ENCODE data around the gene SLC17A5.
"Not testable (repeated sequence)": the region's sequence is repeated elsewhere in the genome, so short reads cannot be mapped to it uniquely, and the experiment has no call there.

SLC17A5 gene

DNA sequence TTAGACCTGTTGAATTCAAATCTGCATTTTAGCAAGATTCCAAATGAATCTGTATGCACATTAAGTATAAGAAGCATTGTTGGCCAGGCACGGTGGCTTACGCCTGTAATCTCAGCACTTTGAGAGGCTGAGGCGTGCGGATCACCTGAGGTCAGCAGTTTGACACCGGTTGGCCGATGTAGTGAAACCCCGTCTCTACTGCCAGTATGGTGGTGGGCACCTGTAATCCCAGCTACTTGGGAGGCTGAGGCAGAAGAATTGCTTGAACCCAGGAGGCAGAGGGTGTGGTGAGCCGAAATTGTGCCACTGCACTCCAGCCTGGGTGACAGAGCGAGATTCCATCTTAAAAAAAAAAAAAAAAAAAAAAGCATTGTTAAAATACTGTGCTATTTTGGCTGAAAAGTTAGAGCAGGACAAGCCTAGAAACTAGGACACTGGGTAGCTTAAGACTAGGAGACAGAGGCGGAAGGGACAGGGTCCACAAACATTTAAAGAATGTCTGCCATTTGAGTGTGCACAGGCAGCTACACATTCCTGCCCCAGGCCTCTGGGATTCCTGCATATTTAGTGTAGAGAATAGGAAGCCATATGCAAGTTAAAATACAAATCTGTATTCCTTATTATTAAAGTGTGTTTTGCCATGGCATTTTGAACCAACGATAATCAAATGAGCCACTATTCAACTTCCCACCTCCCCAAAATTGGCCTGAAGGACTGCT is 87.9 kb downstream of the SLC17A5 start:
- no peak for DNase-seq

DNA sequence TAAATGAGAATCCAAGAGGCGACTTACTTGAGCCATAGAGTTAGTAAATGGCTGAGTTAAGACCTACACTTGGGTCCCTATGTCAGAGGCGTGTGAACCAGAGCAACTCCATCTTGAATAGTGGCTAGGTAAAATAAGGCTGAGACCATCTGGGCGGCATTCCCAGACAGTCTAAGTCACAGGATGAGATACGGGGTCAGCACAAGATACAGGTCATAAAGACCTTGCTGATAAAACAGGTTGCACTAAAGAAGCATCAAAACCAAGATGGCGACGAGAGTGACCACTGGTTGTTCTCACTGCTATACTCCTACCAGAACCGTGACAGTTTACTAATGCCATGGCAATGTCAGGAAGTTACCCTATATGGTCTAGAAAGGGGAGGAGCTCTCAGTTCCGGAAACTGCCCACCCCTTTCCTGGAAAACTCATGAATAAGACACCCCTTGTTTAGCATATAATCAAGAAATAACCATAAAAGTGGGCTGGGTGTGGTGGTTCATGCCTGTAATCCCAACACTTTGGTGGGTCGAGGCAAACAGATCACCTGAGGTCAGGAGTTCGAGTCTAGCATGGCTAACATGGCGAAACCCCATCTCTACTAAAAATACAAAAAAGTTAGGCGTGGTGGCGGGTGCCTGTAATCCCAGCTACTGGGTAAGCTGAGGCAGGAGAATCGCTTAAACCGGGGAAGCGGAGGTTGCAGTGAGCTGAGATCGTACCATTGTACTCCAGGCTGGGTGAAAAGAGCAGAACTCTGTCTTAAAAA is 89.0 kb downstream of the SLC17A5 start:
- DNase-seq, result no peak

DNA sequence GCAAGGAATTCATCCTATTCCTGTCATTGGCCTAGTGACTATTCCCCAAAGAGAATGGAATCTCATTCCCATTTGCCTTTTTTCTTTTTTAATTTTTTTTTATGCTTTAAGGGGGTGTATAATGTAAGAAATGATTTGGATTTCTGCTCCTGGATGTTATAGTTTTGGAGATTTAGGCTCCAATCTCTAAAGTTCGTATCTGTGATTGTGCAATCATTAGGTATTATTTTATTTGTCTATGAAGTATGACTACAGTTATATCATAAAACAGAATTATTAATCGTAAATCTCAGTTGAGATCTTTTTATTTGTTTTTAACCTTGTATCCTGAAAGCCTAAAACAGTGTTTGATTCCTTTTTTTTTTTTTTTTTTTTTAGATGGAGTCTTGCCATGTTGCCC is 91.2 kb downstream of the SLC17A5 start:
- no peak for DNase-seq

GRCh38 chr6:73560853-73561407 is 92.9 kb downstream of the SLC17A5 start:
- DNase-seq, result no peak

DNA sequence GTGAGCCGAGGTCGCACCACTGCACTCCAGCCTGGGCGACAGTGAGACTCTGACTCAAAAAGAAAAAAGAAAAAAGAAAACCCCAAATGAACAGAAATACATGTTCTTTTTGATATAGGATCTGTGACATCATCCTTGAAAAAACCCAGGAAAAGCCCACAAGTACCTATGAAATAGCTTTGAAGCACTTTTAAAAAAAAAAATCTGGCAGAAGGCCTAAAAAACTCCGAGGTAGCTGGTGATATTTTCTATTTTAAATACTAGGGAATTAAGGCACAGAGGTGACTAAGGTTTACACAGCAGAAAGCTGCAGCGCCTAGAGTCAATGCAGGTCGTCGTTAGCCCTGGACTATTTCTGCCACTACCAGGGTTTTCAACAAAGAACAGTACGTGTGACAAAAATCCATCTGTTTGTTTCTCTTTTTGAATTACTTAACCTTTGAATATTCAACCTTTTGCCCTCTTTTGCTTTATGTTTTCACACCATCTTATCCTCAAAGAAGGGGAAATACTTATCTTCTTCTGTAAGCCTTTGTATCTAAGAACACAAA is 93.5 kb downstream of the SLC17A5 start:
- DNase-seq, result no peak

- not testable (repeated sequence) for DNase-seq
Measured at GRCh38 chr6:73559399-73559794, 94.4 kb downstream of the SLC17A5 start.

DNA sequence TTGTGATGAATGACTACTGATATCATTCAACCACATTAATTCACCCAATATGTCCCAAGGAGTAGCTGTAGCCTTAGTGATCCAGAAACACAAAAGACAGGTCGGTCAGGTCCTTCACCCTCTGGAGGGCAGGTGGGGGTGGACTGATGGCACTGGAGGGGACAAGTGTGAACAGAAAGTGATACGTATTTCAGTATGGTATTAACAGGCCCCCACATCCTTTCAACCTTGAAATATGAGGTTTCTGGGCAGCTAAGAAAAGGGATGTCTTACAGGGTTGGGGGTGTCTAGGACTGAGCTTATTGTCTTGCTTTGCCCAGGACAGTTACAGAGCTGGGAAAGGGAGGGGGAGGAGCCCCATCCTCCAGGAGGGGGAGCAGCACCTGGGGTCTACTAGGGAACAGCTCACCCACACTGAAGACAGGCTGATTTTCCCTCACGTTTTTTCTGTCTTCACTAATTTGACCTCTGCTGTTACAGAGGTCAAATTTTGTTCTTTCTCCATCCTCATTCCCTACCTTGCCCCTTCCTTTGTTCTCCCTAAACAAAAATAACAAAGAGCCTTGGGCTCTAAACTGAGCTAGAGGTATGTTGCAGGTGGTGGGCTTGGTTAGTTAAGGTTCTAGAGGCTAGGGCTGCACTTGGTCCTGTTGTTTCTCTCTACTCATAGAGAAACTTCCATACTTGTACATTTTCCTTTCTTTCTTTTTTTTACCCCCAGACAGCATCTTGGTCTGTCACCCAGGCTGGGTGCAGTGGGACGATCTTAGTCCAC is 95.0 kb downstream of the SLC17A5 start:
- DNase-seq, result no peak

DNA sequence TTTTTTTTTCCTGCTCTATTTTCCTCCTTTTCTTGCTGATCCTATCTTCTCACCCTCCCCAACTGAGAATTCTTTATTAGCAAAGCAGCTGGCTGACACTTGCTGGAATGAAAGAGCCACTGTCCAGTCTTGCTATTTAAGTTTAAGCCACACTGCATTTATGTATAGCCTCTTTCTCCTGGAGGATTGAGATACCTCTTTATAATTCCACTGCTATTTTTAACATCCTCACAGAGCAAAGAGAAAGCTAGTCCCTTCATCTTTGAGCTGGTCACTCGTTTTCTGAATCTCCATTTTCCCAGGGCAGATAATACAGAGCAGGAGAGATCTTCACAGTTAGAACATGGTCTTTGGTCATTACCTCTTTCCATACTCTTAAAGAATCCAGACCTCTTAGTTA is 97.0 kb downstream of the SLC17A5 start:
- no peak for DNase-seq

GRCh38 chr6:73555380-73555949 is 98.3 kb downstream of the SLC17A5 start:
- DNase-seq, result not testable (repeated sequence)

GRCh38 chr6:73551115-73551514 is 102.7 kb downstream of the SLC17A5 start:
- DNase-seq, result not testable (repeated sequence)

DNA sequence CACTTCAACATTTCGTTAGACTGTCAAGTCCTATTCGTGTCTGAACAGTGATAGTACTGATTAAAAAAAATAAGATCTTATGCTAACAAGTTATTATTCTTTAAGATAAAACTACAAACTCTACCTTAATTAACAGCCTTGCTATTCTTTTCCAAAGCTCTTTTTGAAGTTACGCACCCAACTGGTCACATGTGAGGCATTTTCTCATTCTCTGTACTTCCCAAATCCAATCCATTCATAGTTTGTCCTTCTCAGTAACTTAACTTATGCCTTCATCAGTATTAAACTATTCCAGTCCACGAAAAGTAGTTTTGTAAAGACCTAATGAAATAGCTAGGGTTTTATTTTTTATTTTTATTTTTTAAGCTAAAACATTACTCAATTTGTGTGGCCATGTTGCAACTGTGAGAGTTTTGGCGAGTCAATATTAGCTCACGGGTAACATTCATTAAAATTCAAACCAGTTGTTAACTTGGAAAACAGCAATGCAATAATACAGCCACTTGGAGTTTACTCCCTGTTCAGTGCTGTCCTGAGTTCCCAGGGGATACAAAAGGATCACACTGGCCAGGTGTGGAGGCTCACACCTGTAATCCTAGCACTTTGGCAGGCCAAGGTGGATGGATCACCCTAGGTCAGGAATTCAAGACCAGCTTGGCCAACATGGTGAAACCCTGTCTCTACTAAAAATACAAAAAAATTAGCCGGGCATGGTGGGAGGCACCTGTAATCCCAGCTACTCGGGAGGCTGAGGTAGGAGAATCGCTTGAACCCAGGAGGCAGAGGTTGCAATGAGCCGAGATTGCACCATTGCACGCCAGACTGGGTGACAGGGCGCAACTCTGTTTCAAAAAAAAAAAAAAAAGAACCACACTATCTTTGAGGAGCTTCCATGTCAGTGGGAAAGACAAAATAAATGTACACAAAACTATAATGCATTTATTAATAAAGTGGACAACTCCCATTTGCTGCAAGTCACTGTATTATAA is 105.0 kb downstream of the SLC17A5 start:
- DNase-seq, result no peak

DNA sequence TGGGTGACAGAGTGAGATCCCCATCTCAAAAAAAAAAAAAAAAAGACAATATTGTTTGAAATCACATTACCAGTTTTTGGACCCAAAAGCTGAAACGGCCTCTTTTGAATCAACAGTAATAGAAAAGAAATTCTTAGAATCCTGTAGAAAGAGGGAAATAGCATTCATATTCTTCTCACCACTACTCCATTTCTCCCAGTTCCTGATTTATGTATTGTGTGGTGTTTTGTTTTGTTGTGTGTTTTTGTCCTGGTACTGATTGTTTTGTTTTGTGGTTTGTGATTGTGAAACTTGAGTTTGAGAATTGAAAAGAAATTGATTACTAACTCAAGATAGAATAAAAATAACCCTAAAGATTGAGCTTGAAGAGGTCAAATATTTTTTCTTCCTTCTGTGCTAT is 106.8 kb downstream of the SLC17A5 start:
- DNase-seq, result no peak
